Spleen (tissue), 11 donors: ENCODE measurements around the gene FAM83E. TPM values are rescaled to one million over a fixed set of nuclear protein-coding genes. Genes with fewer than 3 reads are reported as not detected.
A peak's percentile ranks its signal among the peaks of the same experiment; 100 is the strongest.

Experiments
- DNase-seq: peaks from one replicate; pipeline ENCODE4 v3.0.0-alpha.2; 2020
- H3K27ac ChIP-seq, 8 donors: fragments of 200-600 bp; sonication (generic) in 7 of 8; 1 replicate in 4 of 8; 2 replicates in 4 of 8; pipeline versions ENCODE4 v1.5.0 to v1.8.0; 2016 to 2021; ENCODE audit warnings: inconsistent platforms in 4 of 8, mild to moderate bottlenecking in 4 of 8, moderate library complexity in 1 of 8
- H3K27me3 ChIP-seq, 7 donors: fragments of 200-600 bp; sonication (generic) in 6 of 7; replicated peaks in 1 of 7; 1 replicate in 4 of 7; 2 replicates in 3 of 7; pipeline versions ENCODE4 v1.5.0 to v1.8.0; 2016 to 2021; ENCODE audit warnings: inconsistent platforms in 3 of 7, mild to moderate bottlenecking in 1 of 7
- H3K36me3 ChIP-seq, 6 donors: fragments of 200-600 bp; sonication (generic) in 5 of 6; 1 replicate in 4 of 6; 2 replicates in 2 of 6; pipeline versions ENCODE4 v1.5.0 to v1.8.0; 2016 to 2021; ENCODE audit warnings: inconsistent platforms in 2 of 6
- H3K4me1 ChIP-seq, 6 donors: fragments of 200-600 bp; sonication (generic) in 5 of 6; 1 replicate in 3 of 6; 2 replicates in 3 of 6; pipeline versions ENCODE4 v1.5.0 to v1.8.0; 2016 to 2021; ENCODE audit warnings: inconsistent platforms in 3 of 6
- H3K4me3 ChIP-seq, 8 donors: fragments of 200-600 bp; sonication (generic) in 7 of 8; 1 replicate in 4 of 8; 2 replicates in 4 of 8; pipeline versions ENCODE4 v1.5.0 to v1.8.0; 2016 to 2021; ENCODE audit warnings: inconsistent platforms in 4 of 8, mild to moderate bottlenecking in 4 of 8, moderate library complexity in 2 of 8
- H3K9me3 ChIP-seq, 8 donors: fragments of 200-600 bp; sonication (generic) in 7 of 8; 1 replicate in 4 of 8; 2 replicates in 4 of 8; pipeline versions ENCODE4 v1.5.0 to v1.8.0; 2016 to 2021; ENCODE audit warnings: inconsistent platforms in 4 of 8
- POLR2A ChIP-seq, 3 donors: fragments of 450-650 bp; IDR thresholded peaks; one replicate each; pipeline ENCODE4 v1.5.1; 2017; ENCODE audit warnings: antibody characterized with exemption in 3 of 3, mild to moderate bottlenecking in 1 of 3
- POLR2AphosphoS5 ChIP-seq, 3 donors: sonication (generic); formaldehyde crosslinking; IDR thresholded peaks; one replicate each; pipeline ENCODE4 v1.5.1; 2017; ENCODE audit warnings: antibody characterized with exemption in 3 of 3
- WGBS, 5 donors: extraction: QIAGEN DNeasy Blood & Tissue Kit in 3 of 5; methylation state at CpG; one replicate each; pipeline versions ENCODE4 v1.1.5 to v1.1.7; 2013 to 2018; 5-methylcytosine and 5-hydroxymethylcytosine counted together
- intact Hi-C: fragments of 100-400 bp; cut with DNase I; formaldehyde crosslinking; loops from one replicate; pipeline ENCODE4 v1.15.0; 2023; ENCODE audit warnings: low total_unique reads
- polyA plus RNA-seq, 3 donors: library from polyadenylated mRNA; stranded (reverse); fragments of 200-250 nt; gene quantifications; one replicate each; pipeline ENCODE4 v1.2.1, GENCODE V29; 2013
- total RNA-seq, 7 donors: library from RNA; depleted of rRNA in 3 of 7; stranded (reverse); fragments of >200 nt in 3 of 7; fragmentation: NEBNext Ultra II Directional in 4 of 7; extraction: Animal tissue kit (Norgen Biotek cat#: 25700) in 4 of 7; gene quantifications; one replicate each; pipeline versions ENCODE4 v1.1.0 to v1.2.1, GENCODE V29; 2016 to 2021
- TF ChIP-seq, protein P1 (sequence below), 11 experiments: fragments of 200-600 bp in 7 of 11; fragments of 450-650 bp in 4 of 11; sonication (generic) in 4 of 11; IDR thresholded peaks in 8 of 11; conservative IDR thresholded peaks in 3 of 11; 1 replicate in 7 of 11; 2 replicates in 4 of 11; pipeline versions ENCODE4 v1.4.0 to v1.8.0; 2016 to 2021; ENCODE audit warnings: antibody characterized with exemption in 11 of 11, inconsistent platforms in 4 of 11, mild to moderate bottlenecking in 1 of 11
- donor health status: healthy with polysubstance abuse.
- donor health status: DM: no; HTN: no; CAD: no; lungs with moderate emphysema.
- donor health status: DM: no; HTN: no; CAD: no.
- donor health status: Bipolar disorder and iron deficiency.
- donor health status: healthy.
- donor health status: DM: no; HTN: no; CAD: no.
- donor health status: DM: yes; HTN: yes; CAD: no.

The FAM83E gene
- total and polyA plus RNA-seq, 10 donors = 0.04 to 2.0 (median 0.46) TPM; not detected in 5

DNA sequence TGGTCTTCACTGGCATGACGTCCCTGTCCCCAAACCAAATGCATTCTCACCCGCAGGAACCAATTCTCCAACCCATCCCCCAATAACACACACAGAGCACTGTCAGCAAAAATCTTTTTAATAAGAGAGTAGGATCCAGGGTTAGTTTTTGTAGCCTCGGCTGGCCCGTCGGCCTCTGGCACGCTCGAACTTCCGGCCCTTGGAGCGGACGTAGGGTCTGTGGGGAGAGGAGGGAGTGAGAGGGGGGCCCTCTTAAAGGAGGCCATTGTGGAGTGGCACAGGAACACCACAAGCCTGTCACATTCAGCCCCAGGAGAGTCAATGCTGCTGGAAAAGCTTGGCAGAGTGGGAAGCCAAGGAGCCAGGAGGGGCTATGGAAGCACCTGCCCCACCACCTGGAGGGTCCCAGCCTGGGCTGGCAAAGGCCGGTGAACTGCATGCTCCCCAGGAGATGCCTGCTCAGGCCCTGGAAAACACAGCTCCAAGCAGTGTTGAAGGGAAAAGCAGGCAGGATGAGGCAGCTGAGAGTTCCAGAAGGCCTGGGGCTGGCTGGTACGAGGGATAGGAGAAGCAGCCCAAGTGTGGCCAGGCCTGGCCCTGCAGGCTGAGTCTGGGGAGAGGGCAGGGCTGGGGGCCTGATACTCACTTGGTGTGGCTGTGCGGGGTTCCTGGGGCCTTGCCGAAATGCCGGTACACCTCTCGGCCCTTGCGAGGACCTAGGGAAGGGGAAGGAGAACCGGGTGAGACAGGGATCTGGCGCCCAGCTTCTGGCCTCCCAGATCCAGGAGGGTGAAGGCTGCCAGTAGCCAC, 560 bp upstream of the FAM83E start:
- Histone ChIP-seq H3K27me3 (no peaks in the 10 kb centered on the region), H3K4me3 (no peak overlapping the region), H3K4me1 (peaks cover 26 to 52% (median 41%) of the 10 kb centered on the region in 6 donors), H3K27ac (peak overlapping the region in 1 of 8 donors; percentile 96), H3K9me3 (no peaks in the 10 kb centered on the region), H3K36me3 (peaks cover 8 to 41% (median 34%) of the 10 kb centered on the region in 6 donors)
- peak; percentile 67 for DNase-seq
- WGBS, 5 donors = 72 to 81% (median 80%) methylated on average over 18 to 19 of the region's 19 CpGs
- intact Hi-C loops = no loop called here
- peak in 1 of 3 donors; percentile 14 for TF ChIP-seq POLR2AphosphoS5 (IDR thresholded peaks at IDR 0.05)
- TF ChIP-seq POLR2A (IDR thresholded peaks at IDR 0.05) = no peak
- TF ChIP-seq, protein P1, sequence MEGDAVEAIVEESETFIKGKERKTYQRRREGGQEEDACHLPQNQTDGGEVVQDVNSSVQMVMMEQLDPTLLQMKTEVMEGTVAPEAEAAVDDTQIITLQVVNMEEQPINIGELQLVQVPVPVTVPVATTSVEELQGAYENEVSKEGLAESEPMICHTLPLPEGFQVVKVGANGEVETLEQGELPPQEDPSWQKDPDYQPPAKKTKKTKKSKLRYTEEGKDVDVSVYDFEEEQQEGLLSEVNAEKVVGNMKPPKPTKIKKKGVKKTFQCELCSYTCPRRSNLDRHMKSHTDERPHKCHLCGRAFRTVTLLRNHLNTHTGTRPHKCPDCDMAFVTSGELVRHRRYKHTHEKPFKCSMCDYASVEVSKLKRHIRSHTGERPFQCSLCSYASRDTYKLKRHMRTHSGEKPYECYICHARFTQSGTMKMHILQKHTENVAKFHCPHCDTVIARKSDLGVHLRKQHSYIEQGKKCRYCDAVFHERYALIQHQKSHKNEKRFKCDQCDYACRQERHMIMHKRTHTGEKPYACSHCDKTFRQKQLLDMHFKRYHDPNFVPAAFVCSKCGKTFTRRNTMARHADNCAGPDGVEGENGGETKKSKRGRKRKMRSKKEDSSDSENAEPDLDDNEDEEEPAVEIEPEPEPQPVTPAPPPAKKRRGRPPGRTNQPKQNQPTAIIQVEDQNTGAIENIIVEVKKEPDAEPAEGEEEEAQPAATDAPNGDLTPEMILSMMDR (IDR thresholded peaks at IDR 0.05 in 8 of 11, conservative IDR thresholded peaks at IDR 0.05 in 3 of 11) = no peak

DNA sequence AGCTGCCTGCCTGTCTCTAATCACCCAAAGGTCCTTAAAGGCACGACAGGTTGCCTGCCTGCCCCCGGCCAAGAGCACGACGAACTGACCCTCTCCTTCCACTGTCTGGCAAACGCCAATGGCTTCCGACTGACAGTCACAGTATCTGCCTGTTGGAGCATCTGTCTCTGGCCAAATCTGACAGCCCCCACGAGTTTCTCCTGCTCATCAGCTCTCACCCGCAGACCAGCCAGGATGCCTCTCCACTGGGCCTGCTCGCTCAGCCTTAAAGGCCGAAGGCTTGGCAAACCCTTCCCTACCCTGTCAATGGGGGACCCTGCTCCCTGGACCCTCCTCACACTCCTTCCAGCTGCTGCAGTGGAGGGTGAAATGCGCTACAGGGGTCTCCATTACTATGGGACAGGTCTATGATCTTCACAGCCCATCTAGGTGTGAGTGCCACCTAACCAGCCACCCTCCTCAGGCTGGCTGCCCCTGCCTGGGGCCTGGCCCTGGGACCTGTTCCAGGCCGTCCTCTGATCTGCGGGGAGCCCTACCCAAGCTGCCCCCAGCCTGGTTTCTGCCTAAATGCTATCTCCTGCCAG, 932 bp downstream of the FAM83E start:
- WGBS, 5 donors = 76 to 85% (median 80%) methylated on average over 11 to 13 of the region's 13 CpGs
- no peaks in the 10 kb centered on the region for H3K9me3 ChIP-seq
- H3K27ac ChIP-seq = no peak overlapping the region
- H3K4me3 ChIP-seq = no peak overlapping the region
- intact Hi-C loops = no loop called here
- DNase-seq = no peak
- TF ChIP-seq, protein P1 (IDR thresholded peaks at IDR 0.05 in 8 of 11, conservative IDR thresholded peaks at IDR 0.05 in 3 of 11) = no peak
- TF ChIP-seq POLR2AphosphoS5 (IDR thresholded peaks at IDR 0.05) (no peak), POLR2A (IDR thresholded peaks at IDR 0.05) (no peak)
- H3K27me3 ChIP-seq = no peaks in the 10 kb centered on the region
- H3K36me3 ChIP-seq = peaks cover 8 to 40% (median 34%) of the 10 kb centered on the region in 6 donors
- peaks cover 19 to 46% (median 32%) of the 10 kb centered on the region in 6 donors for H3K4me1 ChIP-seq

DNA sequence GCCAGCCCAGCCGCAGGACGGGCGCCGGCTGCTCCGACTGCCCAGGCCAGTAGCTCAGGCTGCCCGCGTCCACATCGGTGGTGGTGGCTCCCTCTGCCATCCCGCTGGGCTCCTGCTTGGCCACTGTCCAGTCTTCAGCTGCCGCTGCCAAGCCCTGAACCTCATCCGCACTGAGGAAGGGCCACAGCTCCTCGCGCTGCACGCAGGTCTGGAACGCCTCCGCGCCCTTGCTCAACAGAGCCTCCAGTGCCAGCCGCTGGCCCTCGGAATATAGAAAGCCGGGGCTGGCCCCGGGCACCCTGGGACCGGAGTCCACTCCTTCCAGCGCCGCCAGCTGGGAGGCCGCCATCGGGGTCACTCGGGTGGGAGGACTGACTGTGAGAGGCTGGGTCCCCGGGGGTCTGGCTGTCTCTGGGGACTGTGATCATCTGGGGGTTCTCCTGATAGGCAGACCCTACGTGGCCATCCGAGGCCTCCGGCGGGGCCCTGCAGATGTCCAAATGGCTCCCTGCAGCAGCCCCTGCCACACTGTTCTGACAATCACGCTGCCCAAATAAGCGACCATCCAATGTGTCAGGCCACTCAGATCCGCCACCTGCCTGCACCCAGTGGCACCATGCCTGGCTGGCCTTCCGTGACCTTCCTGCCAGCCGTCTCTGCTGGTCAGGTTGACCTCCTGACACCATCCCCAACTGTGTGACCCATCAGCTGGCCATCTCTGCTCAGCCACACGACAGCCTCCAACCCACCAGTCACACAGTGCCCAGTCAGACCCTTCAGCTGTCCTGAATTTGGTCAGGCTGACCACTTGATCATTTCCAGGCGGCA, 1.6 kb downstream of the FAM83E start:
- no peak overlapping the region for H3K27ac ChIP-seq
- peaks cover 17 to 48% (median 32%) of the 10 kb centered on the region in 6 donors for H3K4me1 ChIP-seq
- WGBS, 5 donors = 84 to 89% (median 85%) methylated on average over 21 to 39 of the region's 39 CpGs
- intact Hi-C loops = no loop called here
- no peak overlapping the region for H3K4me3 ChIP-seq
- peaks cover 8 to 40% (median 34%) of the 10 kb centered on the region in 6 donors for H3K36me3 ChIP-seq
- DNase-seq = peak; percentile 78
- H3K9me3 ChIP-seq = no peaks in the 10 kb centered on the region
- peak in 2 of 3 donors; percentile 8 to 27 for TF ChIP-seq POLR2AphosphoS5 (IDR thresholded peaks at IDR 0.05)
- TF ChIP-seq POLR2A (IDR thresholded peaks at IDR 0.05) = no peak
- H3K27me3 ChIP-seq = no peaks in the 10 kb centered on the region

DNA sequence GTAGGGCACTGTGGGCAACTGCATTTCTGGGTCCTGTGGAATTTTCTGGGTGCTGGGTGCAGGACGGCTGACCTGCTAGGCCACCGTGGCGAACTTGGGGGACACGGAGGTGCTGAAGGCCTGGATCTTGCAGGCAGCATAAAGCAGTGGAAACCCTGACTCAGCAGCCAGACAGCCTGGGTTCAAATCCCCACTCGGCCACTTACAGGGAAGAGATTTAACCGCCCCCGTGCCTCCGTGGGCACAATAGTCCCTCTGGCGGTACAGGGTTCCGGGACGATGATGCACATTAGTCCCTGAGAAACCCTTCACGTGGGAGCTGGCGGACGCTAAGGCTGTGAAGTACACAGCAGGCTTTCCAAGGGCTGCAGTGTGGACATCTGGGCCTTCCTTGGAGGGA, 3.0 kb downstream of the FAM83E start:
- no peak overlapping the region for H3K4me3 ChIP-seq

More for the DNA sequence above, 3.0 kb downstream of the FAM83E start:
- no peak for DNase-seq
- Histone ChIP-seq H3K27me3 (no peaks in the 10 kb centered on the region), H3K4me1 (peaks cover 3 to 34% (median 18%) of the 10 kb centered on the region in 6 donors), H3K27ac (no peak overlapping the region), H3K36me3 (peaks cover 6 to 30% (median 26%) of the 10 kb centered on the region in 6 donors), H3K9me3 (no peaks in the 10 kb centered on the region)
- TF ChIP-seq POLR2AphosphoS5 (IDR thresholded peaks at IDR 0.05) = no peak
- intact Hi-C loops = no loop called here
- 82 to 94% (median 90%) methylated on average over 14 of the region's 14 CpGs for WGBS, 5 donors
